ENCODE data around the gene CBLN4. TPM values are rescaled to one million over a fixed set of nuclear protein-coding genes. Genes with fewer than 3 reads are reported as not detected.

The CBLN4 gene
- total and polyA plus RNA-seq, 10 of the 15 experiments (the other 5 are each of a cell fraction or from before 2014, with no cell fraction given): not detected

DNA sequence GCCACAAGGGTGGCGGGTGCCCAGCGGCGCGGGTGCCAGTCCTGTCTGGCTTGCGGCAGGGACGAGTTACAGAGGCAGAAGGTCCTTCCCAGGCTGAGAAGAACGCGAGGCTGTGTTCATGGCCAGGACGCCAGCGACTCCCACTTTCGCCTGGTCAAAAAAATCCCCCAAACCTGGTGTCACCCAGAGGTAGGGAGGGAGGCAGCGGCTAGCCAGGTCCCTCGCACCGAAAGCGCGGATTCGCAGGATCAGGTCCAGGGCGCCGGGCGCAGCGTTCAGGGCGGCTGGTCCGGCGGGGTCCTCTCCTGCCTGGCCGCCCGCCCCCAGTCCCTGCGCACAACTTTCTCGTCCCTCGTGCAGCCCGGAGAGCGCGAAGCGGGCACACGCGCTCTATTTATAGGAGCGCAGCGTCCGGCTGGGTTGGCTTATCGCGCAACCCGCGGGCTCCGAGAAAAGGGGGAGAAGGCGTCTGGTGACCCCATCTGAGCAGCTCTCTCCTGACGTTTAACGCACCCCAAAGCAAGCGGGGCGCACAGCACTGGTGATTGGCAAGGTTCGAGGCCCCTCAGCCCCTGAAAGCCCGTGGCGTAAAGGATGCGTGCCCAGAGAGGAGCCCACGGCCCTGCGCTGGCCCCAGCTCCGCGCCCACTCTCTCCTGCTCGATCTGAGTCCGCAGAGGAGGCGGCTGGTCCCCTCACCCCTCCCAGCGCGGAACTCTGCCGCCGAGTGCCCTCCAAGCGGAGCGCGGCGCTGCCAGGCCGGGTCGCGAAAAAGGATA lies 519 bp downstream of the CBLN4 start:
- intact Hi-C loops (cut with micrococcal nuclease; ENCODE audit: unreplicated experiment): no loop called here

DNA sequence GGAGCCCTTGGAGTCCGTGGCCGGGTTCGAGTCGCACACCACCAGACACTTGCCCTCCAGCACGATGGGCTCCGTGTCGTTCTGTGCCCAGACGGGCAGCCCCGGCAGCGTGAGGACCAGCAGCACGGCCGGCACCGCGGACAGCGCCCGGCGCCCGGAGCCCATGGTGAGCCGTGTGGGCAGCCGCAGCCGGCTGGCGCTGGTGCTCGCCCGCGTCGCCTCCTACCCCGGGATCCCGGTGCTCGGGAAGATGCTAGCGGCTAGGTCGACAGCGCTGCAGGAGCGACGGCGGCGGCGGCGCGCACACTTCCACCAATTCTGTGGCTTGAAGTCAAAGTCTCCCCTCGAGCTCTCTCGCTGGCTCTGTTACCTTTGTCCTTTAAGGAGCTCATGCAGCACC lies 1.3 kb downstream of the CBLN4 start:
- in situ Hi-C loops (cut with MboI) (no loop called here), intact Hi-C loops (cut with micrococcal nuclease; ENCODE audit: unreplicated experiment) (no loop called here)
- FAIRE-seq (no peak), ATAC-seq (no peak), DNase-seq (ENCODE audit: low read depth, low spot score) (no peak)
- no peaks in the 10 kb centered on the region; the same call in 2 of the 3 replicates for H3K9me3 ChIP-seq (replicated peaks; ENCODE audit: control insufficient read depth, insufficient read depth, low read length)
- TF ChIP-seq, protein P1, sequence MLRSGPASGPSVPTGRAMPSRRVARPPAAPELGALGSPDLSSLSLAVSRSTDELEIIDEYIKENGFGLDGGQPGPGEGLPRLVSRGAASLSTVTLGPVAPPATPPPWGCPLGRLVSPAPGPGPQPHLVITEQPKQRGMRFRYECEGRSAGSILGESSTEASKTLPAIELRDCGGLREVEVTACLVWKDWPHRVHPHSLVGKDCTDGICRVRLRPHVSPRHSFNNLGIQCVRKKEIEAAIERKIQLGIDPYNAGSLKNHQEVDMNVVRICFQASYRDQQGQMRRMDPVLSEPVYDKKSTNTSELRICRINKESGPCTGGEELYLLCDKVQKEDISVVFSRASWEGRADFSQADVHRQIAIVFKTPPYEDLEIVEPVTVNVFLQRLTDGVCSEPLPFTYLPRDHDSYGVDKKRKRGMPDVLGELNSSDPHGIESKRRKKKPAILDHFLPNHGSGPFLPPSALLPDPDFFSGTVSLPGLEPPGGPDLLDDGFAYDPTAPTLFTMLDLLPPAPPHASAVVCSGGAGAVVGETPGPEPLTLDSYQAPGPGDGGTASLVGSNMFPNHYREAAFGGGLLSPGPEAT (IDR thresholded peaks at IDR 0.05; ENCODE audit: low read depth): no peak
- H3K4me3 ChIP-seq: no peak overlapping the region
- RAD21 ChIA-PET (ENCODE audit: unreplicated experiment): no interaction called here
- no peaks in the 10 kb centered on the region for H3K36me3 ChIP-seq (ENCODE audit: control insufficient read depth in 2 of 2, insufficient read depth in 2 of 2, low read length in 1 of 2)
- H3K27me3 ChIP-seq (replicated peaks in 1 of 2; ENCODE audit: control insufficient read depth in 2 of 2, insufficient read depth in 2 of 2, low read length in 1 of 2): no peaks in the 10 kb centered on the region
- POLR2A ChIA-PET: no interaction called here
- SMC1A ChIA-PET (ENCODE audit: uncharacterized antibody, unreplicated experiment): no interaction called here
- no peak overlapping the region for H3K27ac ChIP-seq (ENCODE audit: control insufficient read depth, insufficient read depth)
- H3K79me2 ChIP-seq (ENCODE audit: control insufficient read depth, insufficient read depth, low read length): no peaks in the 10 kb centered on the region
- no peaks in the 10 kb centered on the region for H4K20me1 ChIP-seq (ENCODE audit: control insufficient read depth, insufficient read depth)
- 49% methylated on average over 25 of the region's 41 CpGs for WGBS (ENCODE audit: insufficient coverage, insufficient replicate concordance, low lambda C conversion rate, missing lambda C conversion rate)
- H3K4me2 ChIP-seq (ENCODE audit: control insufficient read depth, insufficient read depth): no peak overlapping the region
- CTCF ChIA-PET: no interaction called here
- no TSS peak for BruUV-seq (replicated peaks)
- no peaks in the 10 kb centered on the region for H3K4me1 ChIP-seq (ENCODE audit: control insufficient read depth, insufficient read depth, low read length)
- H2AFZ ChIP-seq (ENCODE audit: control insufficient read depth, low read depth, low read length): no peak overlapping the region
- no peak overlapping the region for H3K9ac ChIP-seq (ENCODE audit: control insufficient read depth, insufficient read depth, low read length)

More for the DNA sequence above, 519 bp downstream of the CBLN4 start:
- ChIA-PET CTCF (no interaction called here), RAD21 (ENCODE audit: unreplicated experiment) (no interaction called here), POLR2A (no interaction called here), SMC1A (ENCODE audit: uncharacterized antibody, unreplicated experiment) (no interaction called here)
- TF ChIP-seq CHD1 (IDR thresholded peaks at IDR 0.05; ENCODE audit: low read depth, low read length) (no peak), YBX1 (IDR thresholded peaks at IDR 0.05) (no peak), HDGF (IDR thresholded peaks at IDR 0.05) (no peak), FOS (IDR thresholded peaks at IDR 0.05; ENCODE audit: borderline replicate concordance, extremely low read depth, insufficient read length) (no peak), IRF4 (IDR thresholded peaks at IDR 0.05; ENCODE audit: low read depth, low read length) (no peak), STAT1 (conservative IDR thresholded peaks at IDR 0.05) (no peak), TCF3 (IDR thresholded peaks at IDR 0.05; ENCODE audit: borderline replicate concordance, insufficient read depth, low read depth, low read length) (no peak), NFYA (IDR thresholded peaks at IDR 0.05; ENCODE audit: borderline replicate concordance, low read depth, low read length) (no peak), ZNF24 (IDR thresholded peaks at IDR 0.05) (no peak)
- FAIRE-seq (no peak), DNase-seq (ENCODE audit: low read depth, low spot score) (no peak), ATAC-seq (no peak)
- Histone ChIP-seq H3K36me3 (ENCODE audit: control insufficient read depth in 2 of 2, insufficient read depth in 2 of 2, low read length in 1 of 2) (no peaks in the 10 kb centered on the region), H3K4me3 (no peak overlapping the region), H3K79me2 (ENCODE audit: control insufficient read depth, insufficient read depth, low read length) (no peaks in the 10 kb centered on the region), H3K9me3 (replicated peaks; ENCODE audit: control insufficient read depth, insufficient read depth, low read length) (no peaks in the 10 kb centered on the region; the same call in 2 of the 3 replicates), H4K20me1 (ENCODE audit: control insufficient read depth, insufficient read depth) (no peaks in the 10 kb centered on the region), H2AFZ (ENCODE audit: control insufficient read depth, low read depth, low read length) (no peak overlapping the region), H3K27ac (ENCODE audit: control insufficient read depth, insufficient read depth) (no peak overlapping the region), H3K27me3 (replicated peaks in 1 of 2; ENCODE audit: control insufficient read depth in 2 of 2, insufficient read depth in 2 of 2, low read length in 1 of 2) (no peaks in the 10 kb centered on the region), H3K4me2 (ENCODE audit: control insufficient read depth, insufficient read depth) (no peak overlapping the region), H3K9ac (ENCODE audit: control insufficient read depth, insufficient read depth, low read length) (no peak overlapping the region), H3K4me1 (ENCODE audit: control insufficient read depth, insufficient read depth, low read length) (no peaks in the 10 kb centered on the region)
- WGBS (ENCODE audit: insufficient coverage, insufficient replicate concordance, low lambda C conversion rate, missing lambda C conversion rate): 75% methylated on average over 60 of the region's 70 CpGs
- no TSS peak for BruUV-seq (replicated peaks)
- in situ Hi-C loops (cut with MboI): no loop called here

All from GM12878 (cell line).